ENCODE measurements around the gene INMT. TPM values are rescaled to one million over a fixed set of nuclear protein-coding genes. Genes with fewer than 3 reads are reported as not detected.
A peak's percentile ranks its signal among the peaks of the same experiment; 100 is the strongest.

The INMT gene
- total RNA-seq, 4 donors from 2014 or later: 113 to 192 (median 174) TPM

- WGBS: 30% methylated on average over 4 of the region's 4 CpGs
- no peaks in the 10 kb centered on the region for H3K27me3 ChIP-seq
- H3K36me3 ChIP-seq: peaks cover 2 to 7% (median 3%) of the 10 kb centered on the region in 4 donors
- no peak for DNase-seq (ENCODE audit: extremely low spot score)
- TF ChIP-seq EP300 (IDR thresholded peaks at IDR 0.05) (no peak), POLR2A (IDR thresholded peaks at IDR 0.05; ENCODE audit: low read depth) (no peak), CTCF (IDR thresholded peaks at IDR 0.05) (no peak)
- H3K9me3 ChIP-seq: no peaks in the 10 kb centered on the region
- H3K4me3 ChIP-seq: no peak overlapping the region
- H3K27ac ChIP-seq (replicated peaks in 1 of 4): peak overlapping the region; percentile 79 to 85 (median 82)
- intact Hi-C loops (cut with DNase I): no loop called here
- H3K4me1 ChIP-seq: peaks cover 23 to 72% (median 63%) of the 10 kb centered on the region in 4 donors
These were observed 25.0 kb downstream of the INMT start for GRCh38 chr7:30776971-30777370.

- no peaks in the 10 kb centered on the region for H3K9me3 ChIP-seq
- peaks cover 12 to 18% (median 17%) of the 10 kb centered on the region in 4 donors for H3K36me3 ChIP-seq
- peak overlapping the region; percentile 79 to 85 (median 82) for H3K27ac ChIP-seq (replicated peaks in 1 of 4)
- WGBS: 70% methylated on average over 14 of the region's 15 CpGs
- no peaks in the 10 kb centered on the region for H3K27me3 ChIP-seq
- H3K4me1 ChIP-seq: peaks cover 12 to 61% (median 52%) of the 10 kb centered on the region in 4 donors
- intact Hi-C loops (cut with DNase I): no loop called here
- no peak for DNase-seq (ENCODE audit: extremely low spot score)
- TF ChIP-seq POLR2A (IDR thresholded peaks at IDR 0.05; ENCODE audit: low read depth) (no peak), POLR2AphosphoS5 (IDR thresholded peaks at IDR 0.05) (peak; percentile 55 to 67)
- no peak overlapping the region for H3K4me3 ChIP-seq
These were observed 26.5 kb downstream of the INMT start for GRCh38 chr7:30778255-30779025.

- peak overlapping the region; percentile 79 to 85 (median 82) for H3K27ac ChIP-seq (replicated peaks in 1 of 4)
- DNase-seq (ENCODE audit: extremely low spot score): no peak
- H3K9me3 ChIP-seq: no peaks in the 10 kb centered on the region
- intact Hi-C loops (cut with DNase I): no loop called here
- peaks cover 12 to 61% (median 52%) of the 10 kb centered on the region in 4 donors for H3K4me1 ChIP-seq
- H3K27me3 ChIP-seq: no peaks in the 10 kb centered on the region
- TF ChIP-seq POLR2AphosphoS5 (IDR thresholded peaks at IDR 0.05): no peak
- TF ChIP-seq EP300 (IDR thresholded peaks at IDR 0.05): no peak
- no peak for TF ChIP-seq POLR2A (IDR thresholded peaks at IDR 0.05; ENCODE audit: low read depth)
- TF ChIP-seq CTCF (IDR thresholded peaks at IDR 0.05): no peak
- WGBS: 83% methylated on average over 5 of the region's 5 CpGs
- H3K4me3 ChIP-seq: no peak overlapping the region
- H3K36me3 ChIP-seq: peaks cover 17 to 29% (median 23%) of the 10 kb centered on the region in 4 donors
These were observed 27.6 kb downstream of the INMT start for GRCh38 chr7:30779574-30779973.

- H3K27me3 ChIP-seq: no peaks in the 10 kb centered on the region
- H3K4me3 ChIP-seq: no peak overlapping the region
- WGBS: 26% methylated on average over 3 of the region's 4 CpGs
- DNase-seq (ENCODE audit: extremely low spot score): no peak
- TF ChIP-seq POLR2A (IDR thresholded peaks at IDR 0.05; ENCODE audit: low read depth) (no peak), CTCF (IDR thresholded peaks at IDR 0.05) (no peak), POLR2AphosphoS5 (IDR thresholded peaks at IDR 0.05) (no peak)
- peaks cover 17 to 43% (median 31%) of the 10 kb centered on the region in 4 donors for H3K36me3 ChIP-seq
- H3K27ac ChIP-seq (replicated peaks in 1 of 4): peak overlapping the region in 3 of 4 donors; percentile 5 to 80 (median 18)
- H3K4me1 ChIP-seq: peaks cover 12 to 57% (median 51%) of the 10 kb centered on the region in 4 donors
- no peaks in the 10 kb centered on the region for H3K9me3 ChIP-seq
- intact Hi-C loops (cut with DNase I): no loop called here
These were observed 29.0 kb downstream of the INMT start for GRCh38 chr7:30780941-30781340.

- Histone ChIP-seq H3K4me3 (no peak overlapping the region), H3K36me3 (peaks cover 17 to 59% (median 43%) of the 10 kb centered on the region in 4 donors), H3K4me1 (peaks cover 12 to 50% (median 36%) of the 10 kb centered on the region in 4 donors), H3K27me3 (no peaks in the 10 kb centered on the region), H3K27ac (replicated peaks in 1 of 4) (no peak overlapping the region), H3K9me3 (no peaks in the 10 kb centered on the region)
- DNase-seq (ENCODE audit: extremely low spot score): no peak
- intact Hi-C loops (cut with DNase I): no loop called here
- TF ChIP-seq POLR2A (IDR thresholded peaks at IDR 0.05; ENCODE audit: low read depth) (no peak), EP300 (IDR thresholded peaks at IDR 0.05) (no peak), POLR2AphosphoS5 (IDR thresholded peaks at IDR 0.05) (no peak), CTCF (IDR thresholded peaks at IDR 0.05) (no peak)
These were observed 30.8 kb downstream of the INMT start for GRCh38 chr7:30782690-30783089.
